PC-9 (cell line): Measurements from ENCODE around the gene SLC25A10. TPM values are rescaled to one million over a fixed set of nuclear protein-coding genes. Genes with fewer than 3 reads are reported as not detected.

Experiments used
- BruUV-seq: library from RNA; stranded (reverse); fragments of 400-500 nt; replicated peaks from 2 replicates; lab custom pipeline; 2021; lab: Mats Ljungman, UMichigan
- CTCF ChIA-PET: fragments of 300-600 bp; sonication (Branson Sonifier 250); formaldehyde crosslinking; loops from one replicate; lab custom pipeline; 2022; ENCODE audit warnings: antibody characterized with exemption; lab: Charles Lee
- POLR2A ChIA-PET: fragments of 300-600 bp; sonication (Branson Sonifier 250); formaldehyde crosslinking; loops from one replicate; lab custom pipeline; 2022; ENCODE audit warnings: antibody characterized with exemption; ENCODE audit not compliant: unreplicated experiment; lab: Charles Lee
- DNase-seq, 2 experiments: peaks; one replicate each; pipeline versions ENCODE4 v3.0.0 to v3.0.0-alpha.2; 2015 to 2022; ENCODE audit warnings: mixed read lengths in 1 of 2
- H2AFZ ChIP-seq: fragments of 200-600 bp; sonication (generic); 2 replicates; pipeline ENCODE4 v1.8.1; 2017; ENCODE audit warnings: antibody characterized with exemption
- H3F3A ChIP-seq: fragments of 200-600 bp; sonication (generic); 2 replicates; pipeline ENCODE4 v1.8.1; 2017; ENCODE audit warnings: antibody characterized with exemption, mild to moderate bottlenecking, low read depth; ENCODE audit not compliant: insufficient read depth
- H3K27ac ChIP-seq: fragments of 200-600 bp; sonication (generic); 2 replicates; pipeline ENCODE4 v1.6.1; 2016; ENCODE audit warnings: mixed run types
- H3K27me3 ChIP-seq: fragments of 200-600 bp; sonication (generic); 2 replicates; pipeline ENCODE4 v1.6.1; 2016; ENCODE audit warnings: low read depth, mixed run types; ENCODE audit not compliant: insufficient read depth
- H3K36me3 ChIP-seq: fragments of 200-600 bp; sonication (generic); 2 replicates; pipeline ENCODE4 v1.6.1; 2016; ENCODE audit warnings: low read depth, mixed run types
- H3K4me1 ChIP-seq: fragments of 200-600 bp; sonication (generic); replicated peaks from 2 replicates; pipeline ENCODE4 v1.6.1; 2016; ENCODE audit warnings: mixed run types; ENCODE audit not compliant: insufficient read depth
- H3K4me2 ChIP-seq: fragments of 200-600 bp; sonication (generic); 2 replicates; pipeline ENCODE4 v1.6.1; 2017; ENCODE audit warnings: mixed run types
- H3K4me3 ChIP-seq: fragments of 200-600 bp; sonication (generic); 2 replicates; pipeline ENCODE4 v1.6.1; 2016; ENCODE audit warnings: mixed run types
- H3K79me2 ChIP-seq: fragments of 200-600 bp; sonication (generic); 2 replicates; pipeline ENCODE4 v1.6.1; 2017; ENCODE audit warnings: low read depth, mixed run types
- H3K9me2 ChIP-seq: fragments of 200-600 bp; sonication (generic); 2 replicates; pipeline ENCODE4 v1.8.1; 2017; ENCODE audit warnings: mild to moderate bottlenecking; ENCODE audit not compliant: insufficient read depth
- H3K9me3 ChIP-seq: fragments of 200-600 bp; sonication (generic); 2 replicates; pipeline ENCODE4 v1.8.1; 2016; ENCODE audit warnings: low read depth; ENCODE audit not compliant: insufficient read depth
- H4K20me1 ChIP-seq: fragments of 200-600 bp; sonication (generic); 2 replicates; pipeline ENCODE4 v1.8.1; 2017; ENCODE audit not compliant: insufficient read depth
- EZH2 ChIP-seq: fragments of 200-600 bp; sonication (generic); IDR thresholded peaks from 2 replicates; pipeline ENCODE4 v1.8.0; 2017; ENCODE audit warnings: antibody characterized with exemption, low read depth
- intact Hi-C: fragments of 100-400 bp; cut with micrococcal nuclease; formaldehyde crosslinking; loops from one replicate; pipeline ENCODE4 v1.10.0; 2022; ENCODE audit not compliant: unreplicated experiment
- total RNA-seq: library from RNA; stranded (reverse); gene quantifications from 2 replicates; pipeline ENCODE4 v1.2.3, GENCODE V29; 2021
- TF ChIP-seq, protein P1 (sequence below): fragments of 200-600 bp; sonication (generic); conservative IDR thresholded peaks from 2 replicates; pipeline ENCODE4 v1.6.1; 2017; ENCODE audit warnings: mixed run types, antibody characterized with exemption, mild to moderate bottlenecking, moderate library complexity

The SLC25A10 gene
- total RNA-seq, 1 experiment from 2014 or later: 86.5 TPM

DNA sequence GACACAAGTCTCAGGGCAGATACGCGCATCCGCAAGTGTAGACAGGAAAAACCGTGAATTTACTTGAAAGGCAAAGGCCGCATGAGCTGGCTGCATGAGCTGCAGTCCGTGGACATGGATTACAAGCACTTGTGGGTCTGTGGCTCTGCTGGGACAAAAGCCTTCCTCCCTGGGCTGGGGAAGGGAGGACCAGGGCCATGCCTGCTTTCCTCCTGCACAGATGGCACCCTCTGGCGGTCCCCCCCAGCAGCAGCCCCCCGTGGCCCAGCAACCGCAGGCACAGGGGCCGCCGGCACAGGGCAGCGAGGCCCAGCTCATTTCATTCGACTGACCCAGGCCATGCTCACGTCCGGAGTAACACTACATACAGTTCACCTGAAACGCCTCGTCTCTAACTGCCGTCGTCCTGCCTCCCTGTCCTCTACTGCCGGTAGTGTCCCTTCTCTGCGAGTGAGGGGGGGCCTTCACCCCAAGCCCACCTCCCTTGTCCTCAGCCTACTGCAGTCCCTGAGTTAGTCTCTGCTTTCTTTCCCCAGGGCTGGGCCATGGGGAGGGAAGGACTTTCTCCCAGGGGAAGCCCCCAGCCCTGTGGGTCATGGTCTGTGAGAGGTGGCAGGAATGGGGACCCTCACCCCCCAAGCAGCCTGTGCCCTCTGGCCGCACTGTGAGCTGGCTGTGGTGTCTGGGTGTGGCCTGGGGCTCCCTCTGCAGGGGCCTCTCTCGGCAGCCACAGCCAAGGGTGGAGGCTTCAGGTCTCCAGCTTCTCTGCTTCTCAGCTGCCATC lies 10.6 kb upstream of the SLC25A10 start:
- no TSS peak for BruUV-seq
- no peaks in the 10 kb centered on the region for H3K27me3 ChIP-seq
- peaks cover 47% of the 10 kb centered on the region for H3K79me2 ChIP-seq
- H3K4me3 ChIP-seq: peak overlapping the region; percentile 90
- peaks cover 4% of the 10 kb centered on the region; the same call in 1 of the 2 replicates for H4K20me1 ChIP-seq
- POLR2A ChIA-PET: no interaction called here
- TF ChIP-seq EZH2: no peak
- TF ChIP-seq, protein P1, sequence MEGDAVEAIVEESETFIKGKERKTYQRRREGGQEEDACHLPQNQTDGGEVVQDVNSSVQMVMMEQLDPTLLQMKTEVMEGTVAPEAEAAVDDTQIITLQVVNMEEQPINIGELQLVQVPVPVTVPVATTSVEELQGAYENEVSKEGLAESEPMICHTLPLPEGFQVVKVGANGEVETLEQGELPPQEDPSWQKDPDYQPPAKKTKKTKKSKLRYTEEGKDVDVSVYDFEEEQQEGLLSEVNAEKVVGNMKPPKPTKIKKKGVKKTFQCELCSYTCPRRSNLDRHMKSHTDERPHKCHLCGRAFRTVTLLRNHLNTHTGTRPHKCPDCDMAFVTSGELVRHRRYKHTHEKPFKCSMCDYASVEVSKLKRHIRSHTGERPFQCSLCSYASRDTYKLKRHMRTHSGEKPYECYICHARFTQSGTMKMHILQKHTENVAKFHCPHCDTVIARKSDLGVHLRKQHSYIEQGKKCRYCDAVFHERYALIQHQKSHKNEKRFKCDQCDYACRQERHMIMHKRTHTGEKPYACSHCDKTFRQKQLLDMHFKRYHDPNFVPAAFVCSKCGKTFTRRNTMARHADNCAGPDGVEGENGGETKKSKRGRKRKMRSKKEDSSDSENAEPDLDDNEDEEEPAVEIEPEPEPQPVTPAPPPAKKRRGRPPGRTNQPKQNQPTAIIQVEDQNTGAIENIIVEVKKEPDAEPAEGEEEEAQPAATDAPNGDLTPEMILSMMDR: no peak
- no peaks in the 10 kb centered on the region for H3K9me2 ChIP-seq
- peaks cover 22% of the 10 kb centered on the region for H3F3A ChIP-seq
- H3K9me3 ChIP-seq: no peaks in the 10 kb centered on the region
- DNase-seq: no peak
- H3K36me3 ChIP-seq: no peaks in the 10 kb centered on the region
- intact Hi-C loops: no loop called here
- CTCF ChIA-PET: no interaction called here
- no peak overlapping the region for H2AFZ ChIP-seq
- no peak overlapping the region for H3K27ac ChIP-seq
- H3K4me2 ChIP-seq: peak overlapping the region; percentile 91
- H3K4me1 ChIP-seq: peaks cover 7% of the 10 kb centered on the region

DNA sequence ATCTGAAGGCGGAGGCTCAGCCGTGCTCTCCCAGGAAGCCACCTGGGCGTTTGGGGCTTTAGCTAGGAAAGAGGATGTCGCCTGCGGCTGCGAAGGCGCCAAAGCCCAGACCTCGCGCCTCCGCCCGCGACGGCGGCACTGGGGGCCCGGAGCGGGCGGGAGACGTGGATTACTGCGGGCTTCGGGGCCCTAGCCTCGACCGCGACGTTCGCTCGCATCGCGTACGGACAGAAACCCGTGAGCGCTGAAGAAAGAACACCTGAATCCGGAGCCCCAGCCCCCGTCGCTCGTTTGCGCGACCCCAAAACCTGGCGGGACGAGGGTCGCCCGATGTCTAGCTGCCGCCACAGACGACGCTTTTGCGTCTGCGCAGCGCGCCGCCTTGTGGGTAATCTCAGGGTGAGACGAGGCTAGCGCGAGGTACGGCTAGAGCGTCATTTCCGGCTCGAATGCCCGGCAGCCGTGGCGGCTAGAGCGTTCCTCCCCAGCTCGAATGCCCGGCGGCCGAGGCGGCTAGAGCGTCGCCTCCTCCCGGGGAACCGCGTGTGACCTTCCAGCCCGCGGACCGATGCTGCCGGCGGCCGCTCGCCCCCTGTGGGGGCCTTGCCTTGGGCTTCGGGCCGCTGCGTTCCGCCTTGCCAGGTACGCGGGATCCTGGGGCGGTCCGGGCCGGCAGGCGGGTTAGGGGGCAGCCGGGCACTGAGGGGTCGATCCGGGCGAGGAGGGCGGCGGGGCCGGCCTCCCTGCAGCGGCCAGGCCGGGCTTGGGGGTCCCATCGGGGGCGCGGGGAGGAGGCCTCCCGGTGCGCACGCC lies 8.9 kb upstream of the SLC25A10 start, which contains the start of gene MRPL12:
TSS of gene MRPL12 (plus strand) at position 434 of the 813 bp plus-strand sequence. CDS start at position 569, 135 bp downstream.
- ChIA-PET POLR2A (interaction anchor here (0.5 to 1.2 kb wide), 7 partner anchors 13 to 232 kb away, joined by 3 to 9 read pairs (median 3); no protein-coding TSS in a partner anchor), CTCF (no interaction called here)
- intact Hi-C loops: loop anchor here (1.0 kb wide), 1 partner anchor 19 kb away; the partner anchor contains the start of gene HGS
- peak within 1 kb of the TSS; percentile 73; the same call in 1 of the 2 replicates for H2AFZ ChIP-seq
- no peaks in the 10 kb centered on the region for H3K9me2 ChIP-seq
- TF ChIP-seq EZH2: no peak
- TF ChIP-seq, protein P1: peak; percentile 50; the same call in 1 of the 2 replicates
- H3K27me3 ChIP-seq: no peaks in the 10 kb centered on the region
- peak; percentile 71 to 91 for DNase-seq
- peaks cover 7% of the 10 kb centered on the region for H3K4me1 ChIP-seq
- H3K79me2 ChIP-seq: peaks cover 47% of the 10 kb centered on the region
- peak within 1 kb of the TSS; percentile 90 for H3K4me3 ChIP-seq
- H3K27ac ChIP-seq: peak within 1 kb of the TSS; percentile 77
- peaks cover 4% of the 10 kb centered on the region; the same call in 1 of the 2 replicates for H4K20me1 ChIP-seq
- H3K4me2 ChIP-seq: peak within 1 kb of the TSS; percentile 91
- H3F3A ChIP-seq: peaks cover 22% of the 10 kb centered on the region
- no peaks in the 10 kb centered on the region for H3K36me3 ChIP-seq
- H3K9me3 ChIP-seq: no peaks in the 10 kb centered on the region
- BruUV-seq: TSS peak; percentile 62
